Neural progenitor cell (in vitro differentiated cells): ENCODE measurements around the gene PTPRG. TPM values are rescaled to one million over a fixed set of nuclear protein-coding genes. Genes with fewer than 3 reads are reported as not detected.

Experiments used
- DNase-seq: peaks from one replicate; pipeline ENCODE4 v3.0.0-alpha.2; 2016; ENCODE audit warnings: low spot score
- H2AFZ ChIP-seq: fragments of 200-600 bp; sonication (generic); replicated peaks from 2 replicates; pipeline ENCODE4 v1.6.1; 2016; ENCODE audit warnings: antibody characterized with exemption
- H3F3A ChIP-seq: fragments of 200-600 bp; sonication (generic); 2 replicates; pipeline ENCODE4 v1.6.1; 2016; ENCODE audit warnings: antibody characterized with exemption, low read depth
- H3K27ac ChIP-seq: fragments of 200-600 bp; sonication (generic); 2 replicates; pipeline ENCODE4 v1.5.1; 2016; ENCODE audit warnings: mild to moderate bottlenecking
- H3K27me3 ChIP-seq: fragments of 200-600 bp; sonication (generic); 2 replicates; pipeline ENCODE4 v1.6.1; 2016; ENCODE audit warnings: mild to moderate bottlenecking, moderate library complexity
- H3K36me3 ChIP-seq: fragments of 200-600 bp; sonication (generic); 2 replicates; pipeline ENCODE4 v1.5.1; 2016
- H3K4me1 ChIP-seq: fragments of 200-600 bp; sonication (generic); 2 replicates; pipeline ENCODE4 v1.6.1; 2016; ENCODE audit warnings: mixed run types
- H3K4me2 ChIP-seq: fragments of 200-600 bp; sonication (generic); 2 replicates; pipeline ENCODE4 v1.6.1; 2016
- H3K4me3 ChIP-seq: fragments of 200-600 bp; sonication (generic); 2 replicates; pipeline ENCODE4 v1.5.1; 2016
- H3K79me2 ChIP-seq: fragments of 200-600 bp; sonication (generic); 2 replicates; pipeline ENCODE4 v1.6.1; 2016; ENCODE audit warnings: low read depth
- H3K9ac ChIP-seq: fragments of 200-600 bp; sonication (generic); 2 replicates; pipeline ENCODE4 v1.6.1; 2016
- H3K9me3 ChIP-seq: fragments of 200-600 bp; sonication (generic); 2 replicates; pipeline ENCODE4 v1.5.1; 2016; ENCODE audit warnings: low read depth
- H4K20me1 ChIP-seq: fragments of 200-600 bp; sonication (generic); 2 replicates; pipeline ENCODE4 v1.6.1; 2016; ENCODE audit warnings: low read depth
- H3K27ac Mint-ChIP-seq: 3 replicates; pipeline ENCODE4 v1.8.0; 2021; ENCODE audit warnings: mixed read lengths
- H3K27me3 Mint-ChIP-seq: 2 replicates; pipeline ENCODE4 v1.8.0; 2022; ENCODE audit warnings: low read depth, mild to moderate bottlenecking, inconsistent platforms, moderate library complexity, mixed read lengths; ENCODE audit not compliant: insufficient read depth
- H3K36me3 Mint-ChIP-seq: 3 replicates; pipeline ENCODE4 v1.8.0; 2021; ENCODE audit warnings: mixed read lengths
- H3K4me1 Mint-ChIP-seq: 3 replicates; pipeline ENCODE4 v1.8.0; 2021; ENCODE audit warnings: mixed read lengths
- H3K4me3 Mint-ChIP-seq: 3 replicates; pipeline ENCODE4 v1.8.0; 2021; ENCODE audit warnings: mild to moderate bottlenecking, moderate library complexity, mixed read lengths
- H3K9me3 Mint-ChIP-seq: 3 replicates; pipeline ENCODE4 v1.8.0; 2020; ENCODE audit warnings: mixed read lengths
- CTCF ChIP-seq: fragments of 200-600 bp; sonication (generic); IDR thresholded peaks from 2 replicates; pipeline ENCODE4 v1.5.1; 2017; ENCODE audit warnings: antibody characterized with exemption, mild to moderate bottlenecking
- EZH2 ChIP-seq: fragments of 200-600 bp; sonication (generic); IDR thresholded peaks from 2 replicates; pipeline ENCODE4 v1.6.1; 2017; ENCODE audit warnings: antibody characterized with exemption, mild to moderate bottlenecking, moderate library complexity
- EZH2phosphoT487 ChIP-seq: fragments of 200-600 bp; sonication (generic); IDR thresholded peaks from 2 replicates; pipeline ENCODE4 v1.6.1; 2017; ENCODE audit warnings: antibody characterized with exemption
- total RNA-seq: library from RNA; depleted of rRNA; stranded (reverse); fragments of >200 nt; gene quantifications from 2 replicates; pipeline ENCODE4 v1.2.3, GENCODE V29; 2015; ENCODE audit warnings: low replicate concordance

The PTPRG gene
- total RNA-seq, 1 donor from 2014 or later, result 65.3 TPM

DNA sequence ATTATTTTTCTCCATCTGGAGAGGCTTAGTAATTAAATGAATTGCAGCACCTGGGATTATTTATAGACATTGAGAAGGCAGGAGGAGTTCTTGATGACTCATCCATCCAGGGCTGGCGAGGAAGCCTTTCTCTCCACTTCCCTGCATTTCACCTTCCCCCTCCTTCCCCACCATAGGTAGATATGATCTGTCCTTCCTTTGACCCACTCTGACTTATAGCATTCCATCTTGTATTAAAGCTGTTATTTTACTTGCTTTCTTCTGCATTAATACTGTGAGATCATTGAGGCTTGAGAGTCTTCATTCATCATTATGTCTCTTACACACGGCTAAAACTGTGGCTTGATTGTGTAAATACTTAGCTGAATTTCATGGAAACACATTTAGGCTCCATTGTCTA is 523.2 kb downstream of the PTPRG start:
- no peaks in the 10 kb centered on the region for H3K27me3 ChIP-seq
- H3K36me3 ChIP-seq, result no peaks in the 10 kb centered on the region
- H3K9ac ChIP-seq, result no peak overlapping the region
- TF ChIP-seq EZH2phosphoT487, result no peak
- TF ChIP-seq EZH2, result no peak
- TF ChIP-seq CTCF, result no peak
- peaks cover 9% of the 10 kb centered on the region for H4K20me1 ChIP-seq
- Mint-ChIP-seq H3K27ac (no peak overlapping the region), H3K27me3 (no peaks in the 10 kb centered on the region), H3K9me3 (no peaks in the 10 kb centered on the region), H3K36me3 (peaks cover 1% of the 10 kb centered on the region), H3K4me3 (no peak overlapping the region), H3K4me1 (no peaks in the 10 kb centered on the region)
- no peaks in the 10 kb centered on the region for H3K9me3 ChIP-seq
- H3K27ac ChIP-seq, result no peak overlapping the region
- no peaks in the 10 kb centered on the region for H3F3A ChIP-seq
- no peak for DNase-seq
- H3K4me3 ChIP-seq, result no peak overlapping the region
- H3K4me1 ChIP-seq, result no peaks in the 10 kb centered on the region
- H3K79me2 ChIP-seq, result peaks cover 3% of the 10 kb centered on the region
- H3K4me2 ChIP-seq, result no peak overlapping the region
- no peak overlapping the region for H2AFZ ChIP-seq

- Histone ChIP-seq H4K20me1 (peaks cover 9% of the 10 kb centered on the region), H3K27me3 (no peaks in the 10 kb centered on the region), H3K9ac (no peak overlapping the region), H3K79me2 (peaks cover 3% of the 10 kb centered on the region), H3K4me3 (no peak overlapping the region), H3K27ac (no peak overlapping the region), H3F3A (no peaks in the 10 kb centered on the region), H3K4me1 (no peaks in the 10 kb centered on the region), H3K9me3 (no peaks in the 10 kb centered on the region), H3K36me3 (no peaks in the 10 kb centered on the region), H2AFZ (no peak overlapping the region), H3K4me2 (no peak overlapping the region)
- H3K36me3 Mint-ChIP-seq, result no peaks in the 10 kb centered on the region
- H3K4me3 Mint-ChIP-seq, result no peak overlapping the region
- no peak overlapping the region for H3K27ac Mint-ChIP-seq
- H3K4me1 Mint-ChIP-seq, result no peaks in the 10 kb centered on the region
- no peaks in the 10 kb centered on the region for H3K9me3 Mint-ChIP-seq
- TF ChIP-seq CTCF (no peak), EZH2phosphoT487 (no peak), EZH2 (no peak)
- no peak for DNase-seq
- peaks cover 1% of the 10 kb centered on the region for H3K27me3 Mint-ChIP-seq
These were observed 527.2 kb downstream of the PTPRG start for GRCh38 chr3:62088472-62089104.

GRCh38 chr3:62090066-62090465 is 528.7 kb downstream of the PTPRG start:
- TF ChIP-seq EZH2phosphoT487 (no peak), CTCF (no peak), EZH2 (no peak)
- H3K9me3 Mint-ChIP-seq, result no peaks in the 10 kb centered on the region
- no peak for DNase-seq
- Histone ChIP-seq H3K4me2 (no peak overlapping the region), H3K9ac (no peak overlapping the region), H3K4me1 (no peaks in the 10 kb centered on the region), H3K36me3 (no peaks in the 10 kb centered on the region), H2AFZ (no peak overlapping the region), H3K9me3 (no peaks in the 10 kb centered on the region), H4K20me1 (peaks cover 9% of the 10 kb centered on the region), H3F3A (no peaks in the 10 kb centered on the region), H3K4me3 (no peak overlapping the region), H3K79me2 (peaks cover 3% of the 10 kb centered on the region), H3K27ac (no peak overlapping the region), H3K27me3 (no peaks in the 10 kb centered on the region)
- H3K27me3 Mint-ChIP-seq, result peaks cover 2% of the 10 kb centered on the region
- no peaks in the 10 kb centered on the region for H3K36me3 Mint-ChIP-seq
- no peak overlapping the region for H3K4me3 Mint-ChIP-seq
- H3K27ac Mint-ChIP-seq, result no peak overlapping the region
- no peaks in the 10 kb centered on the region for H3K4me1 Mint-ChIP-seq
